Adrenal gland (tissue), 12 donors: ENCODE data around the gene CSAD. TPM values are rescaled to one million over a fixed set of nuclear protein-coding genes. Genes with fewer than 3 reads are reported as not detected.

Experiments
- DNase-seq, 7 donors: peaks; one replicate each; pipeline ENCODE4 v3.0.0-alpha.2; 2019 to 2020
- H3K27ac ChIP-seq, 5 donors: fragments of 200-600 bp; sonication (generic) in 4 of 5; 1 replicate in 3 of 5; 2 replicates in 2 of 5; pipeline versions ENCODE4 v1.5.1 to v1.8.0; 2016 to 2020; ENCODE audit warnings: mild to moderate bottlenecking in 1 of 5
- H3K27me3 ChIP-seq: fragments of 200-600 bp; 2 replicates; pipeline ENCODE4 v1.8.0; 2021
- H3K36me3 ChIP-seq, 2 donors: fragments of 200-600 bp; replicated peaks in 1 of 2; 1 replicate in 1 of 2; 2 replicates in 1 of 2; pipeline versions ENCODE4 v1.5.1 to v1.8.0; 2018 to 2022
- H3K4me1 ChIP-seq, 2 donors: fragments of 200-600 bp; replicated peaks in 1 of 2; 1 replicate in 1 of 2; 2 replicates in 1 of 2; pipeline versions ENCODE4 v1.5.1 to v1.8.0; 2018 to 2021
- H3K4me3 ChIP-seq, 4 donors: fragments of 200-600 bp; sonication (generic) in 3 of 4; one replicate each; pipeline ENCODE4 v1.5.1; 2016 to 2018
- H3K9me3 ChIP-seq, 3 donors: fragments of 200-600 bp; sonication (generic) in 1 of 3; replicated peaks in 1 of 3; 1 replicate in 2 of 3; 2 replicates in 1 of 3; pipeline versions ENCODE4 v1.5.1 to v1.8.0; 2016 to 2021
- CTCF ChIP-seq, 6 experiments: fragments of 450-650 bp in 4 of 6; fragments of 200-600 bp in 2 of 6; sonication (generic) in 1 of 6; IDR thresholded peaks; 1 replicate in 5 of 6; 2 replicates in 1 of 6; pipeline versions ENCODE4 v1.5.1 to v1.8.0; 2016 to 2021; ENCODE audit warnings: antibody characterized with exemption in 6 of 6, mild to moderate bottlenecking in 2 of 6, moderate library complexity in 1 of 6
- POLR2A ChIP-seq, 2 donors: fragments of 450-650 bp; IDR thresholded peaks; one replicate each; pipeline ENCODE4 v1.6.1; 2017; ENCODE audit warnings: antibody characterized with exemption in 2 of 2, mild to moderate bottlenecking in 2 of 2, moderate library complexity in 1 of 2
- WGBS, 4 donors: extraction: QIAGEN DNeasy Blood & Tissue Kit in 2 of 4; methylation state at CpG; one replicate each; pipeline versions ENCODE4 v1.1.5 to v1.1.7; 2013 to 2017; 5-methylcytosine and 5-hydroxymethylcytosine counted together
- intact Hi-C, 2 donors: fragments of 100-400 bp; cut with DNase I; formaldehyde crosslinking; loops; one replicate each; pipeline versions ENCODE4 v1.14.1 to v1.15.0; 2022 to 2023
- polyA plus RNA-seq, 3 donors: library from polyadenylated mRNA; stranded (reverse); fragments of 200-250 nt in 2 of 3; fragments of 350-450 nt in 1 of 3; fragmentation: Illumina TruSeq in 1 of 3; extraction: RNeasy Lipid Tissue Mini Kit (QIAGEN cat#74804) in 1 of 3; gene quantifications; one replicate each; pipeline ENCODE4 v1.2.3, GENCODE V29; 2013 to 2014
- total RNA-seq, 9 donors: library from RNA; depleted of rRNA in 4 of 9; stranded (reverse); fragments of >200 nt in 4 of 9; fragments of 120-200 nt in 1 of 9; fragmentation: NEBNext Ultra II Directional in 1 of 9; extraction: Animal tissue kit (Norgen Biotek cat#: 25700) in 1 of 9; gene quantifications; one replicate each; pipeline versions ENCODE4 v1.1.0 to v1.2.4, GENCODE V29; 2013 to 2023
- donor health status: healthy with polysubstance abuse.
- donor health status: Bipolar disorder and iron deficiency.
- donor health status: DM: yes; HTN: yes; CAD: no.
- donor health status: DM: no; HTN: no; CAD: no.
- donor health status: DM: no; HTN: no; CAD: no.
- donor health status: DM: yes; HTN: yes; CAD: no.

CSAD gene
- total and polyA plus RNA-seq, 12 donors: 2.3 to 140 (median 20.6) TPM

GRCh38 chr12:53147653-53148052, 33.1 kb downstream of the CSAD start:
- no peak for DNase-seq
- Histone ChIP-seq H3K4me1 (no peaks in the 10 kb centered on the region), H3K9me3 (no peaks in the 10 kb centered on the region), H3K27me3 (no peaks in the 10 kb centered on the region), H3K4me3 (no peak overlapping the region), H3K36me3 (no peaks in the 10 kb centered on the region), H3K27ac (no peak overlapping the region)
- WGBS, 4 donors: 73 to 86% (median 86%) methylated on average over 15 of the region's 15 CpGs
- no peak for TF ChIP-seq CTCF (IDR thresholded peaks at IDR 0.05)
- TF ChIP-seq POLR2A (IDR thresholded peaks at IDR 0.05): no peak
- intact Hi-C loops: no loop called here

- H3K27me3 ChIP-seq: no peaks in the 10 kb centered on the region
- intact Hi-C loops: no loop called here
- no peak for TF ChIP-seq POLR2A (IDR thresholded peaks at IDR 0.05)
- no peak for TF ChIP-seq CTCF (IDR thresholded peaks at IDR 0.05)
- H3K4me1 ChIP-seq: no peaks in the 10 kb centered on the region
- no peaks in the 10 kb centered on the region for H3K9me3 ChIP-seq
- no peak overlapping the region for H3K27ac ChIP-seq
- H3K4me3 ChIP-seq: no peak overlapping the region
- no peak for DNase-seq
- H3K36me3 ChIP-seq: no peaks in the 10 kb centered on the region
- WGBS, 4 donors: 79 to 82% (median 80%) methylated on average over 5 of the region's 5 CpGs
Measured at GRCh38 chr12:53147181-53147580, 33.5 kb downstream of the CSAD start.

- no peaks in the 10 kb centered on the region for H3K27me3 ChIP-seq
- no peaks in the 10 kb centered on the region for H3K9me3 ChIP-seq
- H3K4me3 ChIP-seq: no peak overlapping the region
- peak; percentile 40 to 74 (median 67) for DNase-seq
- intact Hi-C loops: no loop called here
- no peaks in the 10 kb centered on the region for H3K36me3 ChIP-seq
- TF ChIP-seq POLR2A (IDR thresholded peaks at IDR 0.05): no peak
- no peak for TF ChIP-seq CTCF (IDR thresholded peaks at IDR 0.05)
- H3K27ac ChIP-seq: peak overlapping the region in 1 of 5 donors; percentile 31
- WGBS, 4 donors: 78 to 81% (median 79%) methylated on average over 5 of the region's 5 CpGs
- no peaks in the 10 kb centered on the region for H3K4me1 ChIP-seq
Measured at GRCh38 chr12:53145383-53146260, 35.1 kb downstream of the CSAD start.

- no peaks in the 10 kb centered on the region for H3K4me1 ChIP-seq
- TF ChIP-seq CTCF (IDR thresholded peaks at IDR 0.05): no peak
- TF ChIP-seq POLR2A (IDR thresholded peaks at IDR 0.05): no peak
- H3K27me3 ChIP-seq: no peaks in the 10 kb centered on the region
- H3K9me3 ChIP-seq: no peaks in the 10 kb centered on the region
- intact Hi-C loops: no loop called here
- 91 to 95% (median 93%) methylated on average over 4 of the region's 4 CpGs for WGBS, 4 donors
- no peak for DNase-seq
- no peak overlapping the region for H3K27ac ChIP-seq
- no peak overlapping the region for H3K4me3 ChIP-seq
- no peaks in the 10 kb centered on the region for H3K36me3 ChIP-seq
Measured at GRCh38 chr12:53143355-53143754, 37.4 kb downstream of the CSAD start.
